ENCODE measurements around the gene C2orf15. TPM values are rescaled to one million over a fixed set of nuclear protein-coding genes. Genes with fewer than 3 reads are reported as not detected.

The C2orf15 gene
- total and polyA plus RNA-seq, 2 of the 4 experiments (the other 2 are of a cell fraction): under 0.01 TPM; not detected in 1

DNA sequence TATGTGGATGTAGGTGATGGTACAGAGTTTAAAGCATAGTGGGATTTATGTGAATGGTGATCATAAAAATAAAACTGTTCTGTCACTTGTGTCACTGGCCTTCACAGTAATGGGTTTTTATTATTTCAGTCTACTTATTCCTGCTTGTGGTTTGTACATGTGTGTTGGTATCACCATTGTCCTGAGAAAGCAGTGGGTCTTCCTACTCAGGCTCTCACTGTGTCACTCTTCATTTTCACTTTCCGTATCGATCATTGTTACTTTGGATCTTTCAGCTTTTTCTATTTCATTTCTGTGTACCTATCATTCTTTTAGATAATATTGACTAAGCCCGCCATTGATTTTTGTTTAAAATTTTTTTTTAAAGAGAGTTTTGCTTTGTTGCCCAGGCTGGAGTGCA lies 46.9 kb downstream of the C2orf15 start:
- Histone ChIP-seq H3K14ac (replicated peaks; ENCODE audit: low read depth, low read length) (no peak overlapping the region), H2BK20ac (ENCODE audit: low read depth, low read length) (no peak overlapping the region), H3K27me3 (ENCODE audit: control insufficient read depth, insufficient read depth, low read length) (no peaks in the 10 kb centered on the region), H4K20me1 (ENCODE audit: insufficient read depth, low read length) (no peaks in the 10 kb centered on the region), H3K18ac (ENCODE audit: low read depth, low read length) (no peak overlapping the region), H3K4me1 (ENCODE audit: control insufficient read depth, insufficient read depth, low read length) (no peaks in the 10 kb centered on the region), H3K9me3 (ENCODE audit: control insufficient read depth, insufficient read depth, low read length) (no peaks in the 10 kb centered on the region), H2AFZ (replicated peaks; ENCODE audit: low read length, poor library complexity) (no peak overlapping the region), H3K4me3 (ENCODE audit: insufficient read depth, low read depth, low read length) (no peak overlapping the region), H2AK9ac (replicated peaks; ENCODE audit: low read depth, low read length, poor library complexity) (no peak overlapping the region), H3K27ac (ENCODE audit: insufficient read depth, low read length) (no peak overlapping the region), H4K8ac (ENCODE audit: low read depth in 2 of 2, low read length in 2 of 2) (no peak overlapping the region), H4K5ac (ENCODE audit: low read depth, low read length) (no peak overlapping the region), H3K4ac (ENCODE audit: low read depth, low read length) (no peak overlapping the region), H2BK120ac (ENCODE audit: low read depth, low read length) (no peak overlapping the region), H3K79me1 (ENCODE audit: low read depth in 1 of 2, low read length in 2 of 2) (peaks cover 15 to 24% of the 10 kb centered on the region in 2 experiments; a peak in 3 of 4 replicates), H3K56ac (ENCODE audit: extremely low read depth, insufficient read depth, low read length) (no peak overlapping the region), H2AK5ac (ENCODE audit: low read depth, low read length) (no peak overlapping the region), H3K4me2 (ENCODE audit: low read depth, low read length) (no peak overlapping the region), H3K23ac (ENCODE audit: low read depth, low read length) (no peak overlapping the region), H3K9ac (ENCODE audit: low read depth, low read length) (no peak overlapping the region), H2BK5ac (ENCODE audit: low read depth, low read length, poor library complexity, severe bottlenecking) (no peak overlapping the region), H3K36me3 (ENCODE audit: control insufficient read depth, insufficient read depth, low read length) (peaks cover 11% of the 10 kb centered on the region), H3K9me1 (ENCODE audit: insufficient read depth, low read length) (no peaks in the 10 kb centered on the region; the same call in 1 of the 2 replicates), H4K91ac (ENCODE audit: insufficient read depth, low read depth, low read length) (no peak overlapping the region), H2BK15ac (ENCODE audit: low read depth, low read length) (no peak overlapping the region)
- intact Hi-C loops (cut with micrococcal nuclease): no loop called here
- no TSS peak for BruUV-seq (replicated peaks)
- TF ChIP-seq POLR2A (IDR thresholded peaks at IDR 0.05; ENCODE audit: low read depth, low read length): no peak
- no peak for TF ChIP-seq NFE2L2 (IDR thresholded peaks at IDR 0.05; ENCODE audit: low read depth, low read length)
- no peak for TF ChIP-seq MAFK (IDR thresholded peaks at IDR 0.05; ENCODE audit: low read depth, low read length)
- no peak for TF ChIP-seq MAZ (IDR thresholded peaks at IDR 0.05; ENCODE audit: borderline replicate concordance, low read depth, low read length)
- ChIA-PET CTCF (interaction anchor here (0.6 kb wide), 1 partner anchor 554 kb away, joined by 4 read pairs; no protein-coding TSS in a partner anchor), POLR2A (ENCODE audit: unreplicated experiment) (no interaction called here)
- dilution Hi-C loops (cut with HindIII; ENCODE audit: low sequenced_read_pairs, unreplicated experiment): no loop called here
- in situ Hi-C loops (cut with MboI; ENCODE audit: low sequenced_read_pairs): loop anchor here (10.0 kb wide), 2 partner anchors 146 to 286 kb away; partner anchors contain the start of genes EIF5B and TXNDC9
- no peak for DNase-seq
- no CpG with 5 or more reads among the region's 3 CpGs for WGBS, 2 experiments (ENCODE audit: extremely low coverage in 2 of 2, insufficient read length in 1 of 2)
- no peak for ATAC-seq (ENCODE audit: low read depth)

All from IMR-90 (cell line).